ENCODE data around the gene KSR2.
A peak's percentile ranks its signal among the peaks of the same experiment; 100 is the strongest.

The KSR2 gene

GRCh38 chr12:117622741-117623140, 346.0 kb downstream of the KSR2 start:
- DNase-seq (ENCODE audit: low spot score), result no peak

GRCh38 chr12:117622087-117622486, 346.7 kb downstream of the KSR2 start:
- DNase-seq (ENCODE audit: low spot score), result no peak

- DNase-seq (ENCODE audit: low spot score), result no peak
Observed at GRCh38 chr12:117607778-117608177, 361.0 kb downstream of the KSR2 start.

- no peak for DNase-seq (ENCODE audit: low spot score)
Observed at GRCh38 chr12:117606945-117607344, 361.8 kb downstream of the KSR2 start.

GRCh38 chr12:117606024-117606423, 362.8 kb downstream of the KSR2 start:
- DNase-seq (ENCODE audit: low spot score), result no peak

- DNase-seq (ENCODE audit: low spot score), result no peak
Observed at GRCh38 chr12:117603316-117604113, 365.3 kb downstream of the KSR2 start.

- no peak for DNase-seq (ENCODE audit: low spot score)
Observed at GRCh38 chr12:117599849-117600248, 368.9 kb downstream of the KSR2 start.

- DNase-seq (ENCODE audit: low spot score), result no peak
Observed at GRCh38 chr12:117596968-117597367, 371.8 kb downstream of the KSR2 start.

GRCh38 chr12:117595751-117596150, 373.0 kb downstream of the KSR2 start:
- DNase-seq (ENCODE audit: low spot score), result no peak

- DNase-seq (ENCODE audit: low spot score), result no peak
Observed at GRCh38 chr12:117594481-117594880, 374.3 kb downstream of the KSR2 start.

GRCh38 chr12:117593815-117594400, 374.9 kb downstream of the KSR2 start:
- no peak for DNase-seq (ENCODE audit: low spot score)

GRCh38 chr12:117592588-117593305, 376.0 kb downstream of the KSR2 start:
- no peak for DNase-seq (ENCODE audit: low spot score)

GRCh38 chr12:117590999-117591398, 377.8 kb downstream of the KSR2 start:
- no peak for DNase-seq (ENCODE audit: low spot score)

GRCh38 chr12:117590386-117590785, 378.4 kb downstream of the KSR2 start:
- no peak for DNase-seq (ENCODE audit: low spot score)

- no peak for DNase-seq (ENCODE audit: low spot score)
Observed at GRCh38 chr12:117589021-117589420, 379.8 kb downstream of the KSR2 start.

- DNase-seq (ENCODE audit: low spot score), result peak; percentile 17
Observed at GRCh38 chr12:117587631-117588287, 381.0 kb downstream of the KSR2 start.

GRCh38 chr12:117583677-117584225, 385.0 kb downstream of the KSR2 start:
- DNase-seq (ENCODE audit: low spot score), result no peak

GRCh38 chr12:117583092-117583491, 385.7 kb downstream of the KSR2 start:
- DNase-seq (ENCODE audit: low spot score), result no peak

GRCh38 chr12:117582135-117582784, 386.5 kb downstream of the KSR2 start:
- DNase-seq (ENCODE audit: low spot score), result no peak

- no peak for DNase-seq (ENCODE audit: low spot score)
Observed at GRCh38 chr12:117580718-117581062, 388.1 kb downstream of the KSR2 start.

- DNase-seq (ENCODE audit: low spot score), result no peak
Observed at GRCh38 chr12:117580015-117580717, 388.6 kb downstream of the KSR2 start.
